HL-60 (cell line): ENCODE results near the gene CPVL.

Source experiments
- GABPA ChIP-seq: IDR thresholded peaks from 2 replicates; pipeline ENCODE4 v1.6.1; 2012; ENCODE audit warnings: low read depth
- POLR2AphosphoS5 ChIP-seq: IDR thresholded peaks from 2 replicates; pipeline ENCODE4 v1.6.1; 2012; ENCODE audit warnings: low read depth
- SPI1 ChIP-seq: IDR thresholded peaks from 2 replicates; pipeline ENCODE4 v1.6.1; 2012; ENCODE audit warnings: low read depth, mild to moderate bottlenecking, borderline replicate concordance
- TF ChIP-seq, protein P1 (sequence below): IDR thresholded peaks from one replicate; pipeline ENCODE4 v1.5.1; 2011; ENCODE audit warnings: low read length, control low read depth, inconsistent platforms; ENCODE audit not compliant: insufficient read depth
- TF ChIP-seq, protein P2 (sequence below): IDR thresholded peaks from 2 replicates; pipeline ENCODE4 v1.6.1; 2012; ENCODE audit warnings: low read depth; ENCODE audit not compliant: insufficient replicate concordance

DNA sequence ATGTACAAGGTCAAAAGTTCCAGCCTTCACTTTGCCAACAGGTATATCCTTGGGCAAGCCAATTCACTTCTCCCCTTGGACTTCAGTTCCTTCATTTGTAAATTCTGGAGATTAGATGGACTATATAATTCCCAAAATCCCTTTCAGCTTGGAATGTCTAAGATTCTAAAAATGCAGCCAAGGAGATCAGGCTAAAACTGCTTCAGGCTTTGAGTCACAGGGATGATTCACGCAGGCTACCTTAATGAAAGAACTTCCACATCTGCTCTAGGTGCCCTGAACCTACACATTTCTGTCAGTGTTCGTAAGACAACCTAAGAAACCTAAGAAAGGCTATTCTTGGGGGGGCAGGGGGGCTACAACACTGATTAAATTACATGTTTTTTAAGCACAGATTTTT, 7.1 kb downstream of the CPVL start:
- TF ChIP-seq POLR2AphosphoS5 (no peak), GABPA (no peak), SPI1 (no peak)
- TF ChIP-seq, protein P1, sequence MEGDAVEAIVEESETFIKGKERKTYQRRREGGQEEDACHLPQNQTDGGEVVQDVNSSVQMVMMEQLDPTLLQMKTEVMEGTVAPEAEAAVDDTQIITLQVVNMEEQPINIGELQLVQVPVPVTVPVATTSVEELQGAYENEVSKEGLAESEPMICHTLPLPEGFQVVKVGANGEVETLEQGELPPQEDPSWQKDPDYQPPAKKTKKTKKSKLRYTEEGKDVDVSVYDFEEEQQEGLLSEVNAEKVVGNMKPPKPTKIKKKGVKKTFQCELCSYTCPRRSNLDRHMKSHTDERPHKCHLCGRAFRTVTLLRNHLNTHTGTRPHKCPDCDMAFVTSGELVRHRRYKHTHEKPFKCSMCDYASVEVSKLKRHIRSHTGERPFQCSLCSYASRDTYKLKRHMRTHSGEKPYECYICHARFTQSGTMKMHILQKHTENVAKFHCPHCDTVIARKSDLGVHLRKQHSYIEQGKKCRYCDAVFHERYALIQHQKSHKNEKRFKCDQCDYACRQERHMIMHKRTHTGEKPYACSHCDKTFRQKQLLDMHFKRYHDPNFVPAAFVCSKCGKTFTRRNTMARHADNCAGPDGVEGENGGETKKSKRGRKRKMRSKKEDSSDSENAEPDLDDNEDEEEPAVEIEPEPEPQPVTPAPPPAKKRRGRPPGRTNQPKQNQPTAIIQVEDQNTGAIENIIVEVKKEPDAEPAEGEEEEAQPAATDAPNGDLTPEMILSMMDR, result no peak
- TF ChIP-seq, protein P2, sequence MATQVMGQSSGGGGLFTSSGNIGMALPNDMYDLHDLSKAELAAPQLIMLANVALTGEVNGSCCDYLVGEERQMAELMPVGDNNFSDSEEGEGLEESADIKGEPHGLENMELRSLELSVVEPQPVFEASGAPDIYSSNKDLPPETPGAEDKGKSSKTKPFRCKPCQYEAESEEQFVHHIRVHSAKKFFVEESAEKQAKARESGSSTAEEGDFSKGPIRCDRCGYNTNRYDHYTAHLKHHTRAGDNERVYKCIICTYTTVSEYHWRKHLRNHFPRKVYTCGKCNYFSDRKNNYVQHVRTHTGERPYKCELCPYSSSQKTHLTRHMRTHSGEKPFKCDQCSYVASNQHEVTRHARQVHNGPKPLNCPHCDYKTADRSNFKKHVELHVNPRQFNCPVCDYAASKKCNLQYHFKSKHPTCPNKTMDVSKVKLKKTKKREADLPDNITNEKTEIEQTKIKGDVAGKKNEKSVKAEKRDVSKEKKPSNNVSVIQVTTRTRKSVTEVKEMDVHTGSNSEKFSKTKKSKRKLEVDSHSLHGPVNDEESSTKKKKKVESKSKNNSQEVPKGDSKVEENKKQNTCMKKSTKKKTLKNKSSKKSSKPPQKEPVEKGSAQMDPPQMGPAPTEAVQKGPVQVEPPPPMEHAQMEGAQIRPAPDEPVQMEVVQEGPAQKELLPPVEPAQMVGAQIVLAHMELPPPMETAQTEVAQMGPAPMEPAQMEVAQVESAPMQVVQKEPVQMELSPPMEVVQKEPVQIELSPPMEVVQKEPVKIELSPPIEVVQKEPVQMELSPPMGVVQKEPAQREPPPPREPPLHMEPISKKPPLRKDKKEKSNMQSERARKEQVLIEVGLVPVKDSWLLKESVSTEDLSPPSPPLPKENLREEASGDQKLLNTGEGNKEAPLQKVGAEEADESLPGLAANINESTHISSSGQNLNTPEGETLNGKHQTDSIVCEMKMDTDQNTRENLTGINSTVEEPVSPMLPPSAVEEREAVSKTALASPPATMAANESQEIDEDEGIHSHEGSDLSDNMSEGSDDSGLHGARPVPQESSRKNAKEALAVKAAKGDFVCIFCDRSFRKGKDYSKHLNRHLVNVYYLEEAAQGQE, result no peak
